GM23338 (cell line): ENCODE measurements around the gene PANK4.

Source experiments
- CREB1 ChIP-seq: fragments of 250-450 bp; sonication (Bioruptor Pico); IDR thresholded peaks from 2 replicates; pipeline ENCODE4 v1.5.0; 2020; ENCODE audit warnings: low read depth, mild to moderate bottlenecking, moderate library complexity
- CTCF ChIP-seq, 2 experiments: fragments of 200-600 bp in 1 of 2; sonication (generic) in 1 of 2; conservative IDR thresholded peaks; 2 replicates each; pipeline versions ENCODE4 v1.5.1 to v1.6.1; 2016 to 2017; ENCODE audit warnings: antibody characterized with exemption in 2 of 2, low read depth in 2 of 2, mild to moderate bottlenecking in 2 of 2, moderate library complexity in 1 of 2
- ETS1 ChIP-seq: IDR thresholded peaks from 2 replicates; pipeline ENCODE4 v1.6.1; 2016; ENCODE audit warnings: antibody characterized with exemption
- EZH2 ChIP-seq: fragments of 200-600 bp; sonication (generic); IDR thresholded peaks from one replicate; pipeline ENCODE4 v1.8.0; 2017; ENCODE audit warnings: antibody characterized with exemption, mild to moderate bottlenecking, low read depth; ENCODE audit not compliant: unreplicated experiment
- EZH2phosphoT487 ChIP-seq: fragments of 200-600 bp; sonication (generic); IDR thresholded peaks from one replicate; pipeline ENCODE4 v1.8.1; 2018; ENCODE audit warnings: antibody characterized with exemption; ENCODE audit not compliant: unreplicated experiment
- POLR2AphosphoS5 ChIP-seq: IDR thresholded peaks from 2 replicates; pipeline ENCODE4 v1.6.1; 2016; ENCODE audit warnings: antibody characterized with exemption, low read depth
- ZNF114 ChIP-seq: fragments of 250-450 bp; sonication (Bioruptor Pico); IDR thresholded peaks from 2 replicates; pipeline ENCODE4 v1.5.0; 2020; ENCODE audit warnings: mild to moderate bottlenecking, moderate library complexity

GRCh38 chr1:2486041-2486440 is 40.4 kb downstream of the PANK4 start:
- TF ChIP-seq CTCF (conservative IDR thresholded peaks at IDR 0.05; ENCODE audit: low read depth in 2 of 2) (no peak), POLR2AphosphoS5 (no peak), EZH2phosphoT487 (no peak), EZH2 (no peak), ETS1 (no peak), CREB1 (CRISPR knock-in tag) (no peak), ZNF114 (no peak)
